Measurements from ENCODE around the gene ZNHIT1.

The ZNHIT1 gene

DNA sequence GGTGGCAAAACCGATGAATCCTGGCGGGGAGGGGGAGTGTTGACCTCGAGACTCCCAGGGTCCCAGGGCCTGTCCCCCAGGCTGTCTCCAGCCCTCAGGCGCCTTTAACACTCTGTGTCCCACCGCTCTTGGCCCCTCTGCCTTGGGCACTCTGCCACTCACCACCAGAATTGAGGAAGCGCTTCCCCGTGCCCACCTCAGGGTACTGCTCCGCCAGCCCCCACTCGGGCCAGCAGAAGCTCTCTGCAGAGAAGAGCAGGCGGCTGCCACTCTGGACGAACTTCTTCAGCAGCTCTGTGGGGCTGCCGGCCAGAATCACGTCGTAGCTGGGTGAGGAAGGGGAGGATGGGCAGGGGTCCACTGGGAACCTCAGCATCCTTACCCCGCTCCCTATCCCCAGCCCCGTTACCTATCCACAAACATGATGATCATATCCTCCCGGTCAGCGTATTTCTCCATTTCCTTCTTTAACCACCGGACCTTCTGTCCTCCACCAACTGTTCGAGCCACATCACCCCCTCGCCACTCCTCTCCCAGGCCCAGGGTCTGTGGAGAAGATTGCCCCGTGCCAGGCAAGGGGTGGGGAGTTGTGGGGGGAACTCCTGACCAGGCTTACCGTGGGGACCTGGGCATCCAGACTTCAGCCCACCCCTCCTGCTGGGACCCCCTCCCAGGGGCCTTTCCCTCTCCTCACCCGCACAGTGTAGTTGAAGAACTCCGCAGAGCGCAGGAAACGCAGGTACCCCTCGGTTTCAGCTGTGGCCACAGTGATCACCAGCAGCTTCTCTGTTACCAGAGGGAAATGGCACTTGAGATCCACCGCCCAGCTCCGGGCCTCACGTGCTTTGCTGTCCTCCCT is 1.7 kb upstream of the ZNHIT1 start:
- H3K4me1 ChIP-seq (ENCODE audit: control insufficient read depth in 1 of 2, insufficient read depth in 1 of 2, low read depth in 1 of 2, low read length in 1 of 2), result peaks cover 19 to 23% of the 10 kb centered on the region in 2 experiments
- TF ChIP-seq, protein P1, sequence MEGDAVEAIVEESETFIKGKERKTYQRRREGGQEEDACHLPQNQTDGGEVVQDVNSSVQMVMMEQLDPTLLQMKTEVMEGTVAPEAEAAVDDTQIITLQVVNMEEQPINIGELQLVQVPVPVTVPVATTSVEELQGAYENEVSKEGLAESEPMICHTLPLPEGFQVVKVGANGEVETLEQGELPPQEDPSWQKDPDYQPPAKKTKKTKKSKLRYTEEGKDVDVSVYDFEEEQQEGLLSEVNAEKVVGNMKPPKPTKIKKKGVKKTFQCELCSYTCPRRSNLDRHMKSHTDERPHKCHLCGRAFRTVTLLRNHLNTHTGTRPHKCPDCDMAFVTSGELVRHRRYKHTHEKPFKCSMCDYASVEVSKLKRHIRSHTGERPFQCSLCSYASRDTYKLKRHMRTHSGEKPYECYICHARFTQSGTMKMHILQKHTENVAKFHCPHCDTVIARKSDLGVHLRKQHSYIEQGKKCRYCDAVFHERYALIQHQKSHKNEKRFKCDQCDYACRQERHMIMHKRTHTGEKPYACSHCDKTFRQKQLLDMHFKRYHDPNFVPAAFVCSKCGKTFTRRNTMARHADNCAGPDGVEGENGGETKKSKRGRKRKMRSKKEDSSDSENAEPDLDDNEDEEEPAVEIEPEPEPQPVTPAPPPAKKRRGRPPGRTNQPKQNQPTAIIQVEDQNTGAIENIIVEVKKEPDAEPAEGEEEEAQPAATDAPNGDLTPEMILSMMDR (IDR thresholded peaks at IDR 0.05), result no peak
- H3K36me3 ChIP-seq, result peaks cover 14% of the 10 kb centered on the region

DNA sequence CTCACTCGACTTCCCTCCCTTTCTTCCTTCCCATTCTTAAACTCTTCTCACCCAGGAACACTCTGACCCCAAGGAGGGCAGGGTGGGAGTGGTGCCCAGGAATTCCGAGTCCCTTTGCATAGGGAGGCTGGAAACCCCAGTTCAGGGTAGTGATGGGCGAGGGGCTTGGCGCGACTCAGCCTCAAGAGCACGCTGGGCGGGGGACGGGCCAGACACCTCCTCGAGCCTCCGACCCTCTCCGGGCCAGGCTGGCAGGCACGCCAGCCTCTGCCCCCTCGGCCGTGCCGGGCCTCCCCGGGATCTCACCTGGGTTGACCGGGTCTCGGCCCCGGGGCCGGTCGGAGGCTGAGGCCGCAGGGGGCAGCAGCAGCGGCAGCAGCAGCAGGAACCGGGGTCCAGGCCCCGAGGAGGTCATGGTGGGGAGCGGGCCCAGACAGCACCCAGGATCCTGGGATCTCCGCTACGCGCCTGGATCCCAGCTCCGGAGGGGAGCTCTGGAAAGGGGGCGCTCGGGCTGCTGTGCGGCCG is 1.0 kb upstream of the ZNHIT1 start:
- peaks cover 11% of the 10 kb centered on the region for H3K36me3 ChIP-seq

More for the DNA sequence above, 1.7 kb upstream of the ZNHIT1 start:
- Histone ChIP-seq H3K9me3 (no peaks in the 10 kb centered on the region), H3K4me3 (ENCODE audit: low read depth in 1 of 2, low read length in 1 of 2) (peak overlapping the region; percentile 88 to 100), H3K27ac (peak overlapping the region; percentile 93), H3K27me3 (no peaks in the 10 kb centered on the region)

DNA sequence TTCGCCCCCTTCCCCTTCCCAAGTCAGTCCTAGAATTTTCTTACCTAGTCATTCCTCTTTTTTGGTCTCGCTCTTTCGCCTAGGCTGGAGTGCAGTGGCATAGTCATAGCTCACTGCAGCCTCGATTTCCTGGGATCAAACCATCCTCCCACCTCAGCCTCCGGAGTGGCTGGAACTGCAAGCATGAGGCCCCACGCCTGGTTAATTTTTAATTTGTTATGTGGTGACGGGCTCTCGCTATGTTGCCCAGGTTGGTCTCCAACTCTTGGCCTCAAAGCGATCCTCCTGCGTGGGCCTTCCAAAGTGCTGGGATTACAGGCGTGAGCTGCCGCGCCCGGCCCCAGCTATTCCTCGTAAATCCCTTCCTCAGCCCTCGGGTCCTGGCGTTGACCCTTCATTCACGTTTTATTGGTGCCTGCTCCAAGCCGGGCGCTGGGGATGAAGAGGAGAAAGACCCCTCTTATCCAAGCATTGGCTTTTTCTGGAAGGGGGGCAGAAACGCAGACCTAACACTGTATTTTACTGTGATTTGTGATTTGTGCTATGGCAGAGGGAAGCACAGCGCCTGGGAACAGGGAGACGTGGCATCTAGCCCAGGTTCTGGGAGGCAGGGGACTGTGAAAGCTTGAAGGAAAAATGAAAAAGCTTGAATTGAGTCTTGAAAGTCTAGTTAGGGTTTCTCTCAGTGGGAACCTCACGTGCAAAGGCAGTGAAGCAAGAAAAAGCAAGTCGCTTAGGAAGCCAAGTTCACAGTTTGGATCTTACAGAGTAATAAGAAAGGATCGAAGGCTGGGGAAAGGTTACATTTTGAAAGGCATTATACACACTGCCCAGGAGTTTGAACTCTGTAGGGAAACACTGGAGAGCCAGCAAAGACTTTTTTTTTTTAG is 516 bp downstream of the ZNHIT1 start:
- TF ChIP-seq, protein P1 (IDR thresholded peaks at IDR 0.05), result no peak
- Histone ChIP-seq H3K27me3 (no peaks in the 10 kb centered on the region), H3K36me3 (peaks cover 19% of the 10 kb centered on the region), H3K4me1 (ENCODE audit: control insufficient read depth in 1 of 2, insufficient read depth in 1 of 2, low read depth in 1 of 2, low read length in 1 of 2) (peaks cover 19 to 23% of the 10 kb centered on the region in 2 experiments), H3K27ac (peak overlapping the region; percentile 93), H3K9me3 (no peaks in the 10 kb centered on the region), H3K4me3 (ENCODE audit: low read depth in 1 of 2, low read length in 1 of 2) (peak overlapping the region; percentile 88 to 100)

More for the DNA sequence above, 1.0 kb upstream of the ZNHIT1 start:
- Histone ChIP-seq H3K27ac (peak overlapping the region; percentile 93), H3K4me1 (ENCODE audit: control insufficient read depth in 1 of 2, insufficient read depth in 1 of 2, low read depth in 1 of 2, low read length in 1 of 2) (peaks cover 19 to 23% of the 10 kb centered on the region in 2 experiments), H3K9me3 (no peaks in the 10 kb centered on the region), H3K4me3 (ENCODE audit: low read depth in 1 of 2, low read length in 1 of 2) (peak overlapping the region; percentile 88 to 100), H3K27me3 (no peaks in the 10 kb centered on the region)
- TF ChIP-seq, protein P1 (IDR thresholded peaks at IDR 0.05), result no peak

DNA sequence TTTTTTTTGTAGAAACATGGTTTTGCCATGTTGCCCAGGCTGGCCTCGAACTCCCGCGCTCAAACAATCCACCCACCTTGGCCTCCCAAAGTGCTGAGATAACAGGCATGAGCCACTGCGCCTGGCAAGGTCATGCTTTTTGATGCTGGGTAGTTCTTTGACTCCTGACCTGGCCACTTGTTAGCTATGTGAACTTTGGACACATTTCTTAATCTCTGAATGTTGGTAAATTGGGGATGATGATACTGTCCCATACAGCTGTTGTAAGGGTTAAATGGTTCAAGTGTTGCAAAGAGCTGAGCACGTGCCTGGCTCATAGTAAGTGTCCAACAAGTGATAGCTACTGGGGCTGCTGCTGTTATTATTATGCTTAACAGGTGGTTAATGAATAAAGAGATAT is 2.3 kb downstream of the ZNHIT1 start:
- H3K4me3 ChIP-seq (ENCODE audit: low read depth in 1 of 2, low read length in 1 of 2), result no peak overlapping the region
- H3K9me3 ChIP-seq, result no peaks in the 10 kb centered on the region
- H3K27ac ChIP-seq, result no peak overlapping the region
- TF ChIP-seq, protein P1 (IDR thresholded peaks at IDR 0.05), result no peak
- peaks cover 19 to 23% of the 10 kb centered on the region in 2 experiments for H3K4me1 ChIP-seq (ENCODE audit: control insufficient read depth in 1 of 2, insufficient read depth in 1 of 2, low read depth in 1 of 2, low read length in 1 of 2)
- H3K36me3 ChIP-seq, result peaks cover 34% of the 10 kb centered on the region
- H3K27me3 ChIP-seq, result no peaks in the 10 kb centered on the region

DNA sequence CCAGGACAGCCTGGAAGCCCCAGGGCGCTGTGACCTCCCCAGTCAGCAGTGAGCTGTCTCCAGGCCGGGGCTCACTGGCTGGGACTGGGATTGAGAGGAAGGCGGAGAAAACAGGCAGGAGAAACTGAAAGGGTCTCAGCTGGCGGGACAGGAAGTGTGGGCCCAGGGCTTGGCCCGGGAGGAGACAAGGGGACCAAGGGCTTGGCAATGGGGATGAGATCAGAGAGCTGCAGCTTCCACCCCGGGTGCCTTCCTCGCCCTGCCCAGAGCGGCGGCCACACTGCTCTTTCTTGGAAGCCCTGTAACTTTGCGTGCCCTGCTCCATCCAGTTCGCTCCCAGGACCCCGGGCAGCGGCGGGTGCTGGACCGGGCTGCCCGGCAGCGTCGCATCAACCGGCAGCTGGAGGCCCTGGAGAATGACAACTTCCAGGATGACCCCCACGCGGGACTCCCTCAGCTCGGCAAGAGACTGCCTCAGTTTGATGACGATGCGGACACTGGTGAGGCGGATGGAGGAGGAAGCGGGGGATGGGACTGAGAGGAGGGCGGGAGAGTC is 4.4 kb downstream of the ZNHIT1 start:
- Histone ChIP-seq H3K36me3 (peaks cover 53% of the 10 kb centered on the region), H3K27ac (no peak overlapping the region), H3K4me3 (ENCODE audit: low read depth in 1 of 2, low read length in 1 of 2) (no peak overlapping the region), H3K27me3 (no peaks in the 10 kb centered on the region), H3K9me3 (no peaks in the 10 kb centered on the region), H3K4me1 (ENCODE audit: control insufficient read depth in 1 of 2, insufficient read depth in 1 of 2, low read depth in 1 of 2, low read length in 1 of 2) (peaks cover 9 to 11% of the 10 kb centered on the region in 2 experiments)
- TF ChIP-seq, protein P1 (IDR thresholded peaks at IDR 0.05), result no peak
